IPS DF 4.7 (cell line): Measurements from ENCODE around the gene SHISA9.

Experiments
- DNase-seq: peaks from one replicate; pipeline ENCODE4 v3.0.0-alpha.2; 2013; ENCODE audit warnings: low spot score; ENCODE audit errors: extremely low read depth

SHISA9 gene

GRCh38 chr16:12944300-12944699 is 42.9 kb downstream of the SHISA9 start:
- no peak for DNase-seq

- no peak for DNase-seq
Observed at GRCh38 chr16:12951392-12951791, 50.0 kb downstream of the SHISA9 start.

- no peak for DNase-seq
Observed at GRCh38 chr16:12951976-12952375, 50.6 kb downstream of the SHISA9 start.

GRCh38 chr16:12958366-12958765 is 57.0 kb downstream of the SHISA9 start:
- DNase-seq = no peak

- DNase-seq = no peak
Observed at GRCh38 chr16:12959072-12959471, 57.7 kb downstream of the SHISA9 start.

- DNase-seq = no peak
Observed at GRCh38 chr16:12961626-12962025, 60.2 kb downstream of the SHISA9 start.

- no peak for DNase-seq
Observed at GRCh38 chr16:12964461-12964860, 63.1 kb downstream of the SHISA9 start.

GRCh38 chr16:12965274-12965804 is 63.9 kb downstream of the SHISA9 start:
- no peak for DNase-seq

- DNase-seq = no peak
Observed at GRCh38 chr16:12971241-12971640, 69.8 kb downstream of the SHISA9 start.

- DNase-seq = no peak
Observed at GRCh38 chr16:12972246-12972645, 70.8 kb downstream of the SHISA9 start.

- DNase-seq = no peak
Observed at GRCh38 chr16:12975766-12976165, 74.4 kb downstream of the SHISA9 start.

GRCh38 chr16:12976496-12976895 is 75.1 kb downstream of the SHISA9 start:
- DNase-seq = no peak

GRCh38 chr16:12976936-12977335 is 75.5 kb downstream of the SHISA9 start:
- no peak for DNase-seq

GRCh38 chr16:12985516-12985915 is 84.1 kb downstream of the SHISA9 start:
- DNase-seq = no peak

- no peak for DNase-seq
Observed at GRCh38 chr16:12988071-12988470, 86.7 kb downstream of the SHISA9 start.

GRCh38 chr16:12992066-12992465 is 90.7 kb downstream of the SHISA9 start:
- no peak for DNase-seq

- no peak for DNase-seq
Observed at GRCh38 chr16:12994402-12994801, 93.0 kb downstream of the SHISA9 start.

GRCh38 chr16:12995721-12996372 is 94.4 kb downstream of the SHISA9 start:
- DNase-seq = no peak

- DNase-seq = no peak
Observed at GRCh38 chr16:12998361-12999085, 97.1 kb downstream of the SHISA9 start.

GRCh38 chr16:12999368-12999767 is 98.0 kb downstream of the SHISA9 start:
- DNase-seq = no peak

- no peak for DNase-seq
Observed at GRCh38 chr16:13005721-13006247, 104.4 kb downstream of the SHISA9 start.

- no peak for DNase-seq
Observed at GRCh38 chr16:13012601-13013000, 111.2 kb downstream of the SHISA9 start.

- DNase-seq = no peak
Observed at GRCh38 chr16:13013043-13013442, 111.6 kb downstream of the SHISA9 start.
